ENCODE results near the gene ABCA4.

DNA sequence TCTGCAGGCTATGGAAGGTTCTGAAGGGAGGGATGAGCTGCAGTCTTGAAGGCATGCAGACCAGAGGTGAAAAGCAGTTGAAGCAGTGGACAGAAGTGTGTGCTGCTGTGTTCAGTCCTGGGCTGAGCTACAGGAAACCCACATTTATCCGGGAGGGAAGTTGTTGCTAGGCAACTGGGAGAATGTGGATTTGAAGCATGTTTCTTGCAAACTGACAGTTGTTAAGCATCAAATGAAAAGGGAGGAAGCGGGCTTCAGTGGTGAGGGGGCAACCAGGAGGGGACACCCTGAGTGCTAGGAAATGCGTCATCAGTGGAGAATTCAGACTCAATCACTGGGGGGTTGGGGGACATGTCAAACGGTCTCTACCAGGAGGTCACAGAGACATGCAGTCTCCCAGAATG lies 28.7 kb downstream of the ABCA4 start:
- TF ChIP-seq EZH2phosphoT487 (IDR thresholded peaks at IDR 0.05; ENCODE audit: insufficient read depth, low read depth) (no peak), EZH2 (IDR thresholded peaks at IDR 0.05; ENCODE audit: insufficient read depth, poor library complexity, severe bottlenecking) (no peak)
